Superior temporal gyrus (tissue), 1 donor: ENCODE data around the gene IL11RA.
A peak's percentile ranks its signal among the peaks of the same experiment; 100 is the strongest.

Experiments
- DNase-seq: peaks from one replicate; pipeline ENCODE4 v3.0.0-alpha.2; 2016; ENCODE audit errors: extremely low spot score

The IL11RA gene

DNA sequence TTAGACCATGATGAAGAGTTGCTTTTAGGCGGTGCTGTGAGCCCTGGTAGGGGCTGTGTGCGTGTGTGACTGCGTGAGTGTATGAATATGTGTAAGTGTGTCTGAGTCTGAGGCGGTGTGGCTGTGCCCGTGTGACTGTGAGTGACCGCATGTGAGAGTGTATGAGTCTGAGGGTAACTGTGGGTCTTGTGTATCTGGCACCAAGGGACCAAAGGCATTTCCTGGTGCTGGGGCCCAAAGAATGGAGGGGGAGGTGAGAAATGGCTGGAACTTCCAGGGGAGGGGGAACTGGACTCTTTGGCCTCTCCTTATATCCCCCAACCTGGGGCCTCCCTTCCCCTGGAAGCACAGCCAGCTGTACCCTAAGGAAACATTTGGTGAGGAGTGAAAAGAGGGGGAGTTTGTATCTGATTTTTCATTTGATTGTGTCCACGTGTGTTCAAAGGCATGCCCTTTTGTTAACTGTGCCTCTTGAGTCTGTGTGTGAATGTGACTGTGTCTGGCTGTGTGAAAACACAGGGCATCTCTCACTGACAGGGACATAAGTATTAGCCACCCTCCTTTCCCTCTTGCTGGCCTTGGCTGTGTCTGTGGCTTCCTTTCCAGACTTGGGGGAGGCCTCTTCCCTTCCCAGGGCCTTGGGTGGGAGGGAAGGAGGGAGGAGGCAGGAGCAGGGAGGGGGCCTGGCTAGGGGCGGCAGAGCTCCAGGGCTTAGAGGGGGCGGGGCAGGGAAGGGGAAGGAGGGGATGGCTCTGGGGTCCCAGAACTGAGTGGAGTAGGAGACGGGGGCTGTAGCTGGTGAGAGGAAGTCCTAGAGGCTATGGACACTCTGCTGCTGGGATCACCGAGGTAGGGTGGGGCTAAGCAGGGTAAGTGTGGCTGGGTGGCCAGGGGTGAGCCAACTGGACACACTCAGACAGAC is 1.4 kb downstream of the IL11RA start:
- DNase-seq, result no peak

- DNase-seq, result peak; percentile 71
Observed at GRCh38 chr9:34654323-34655051, 2.5 kb downstream of the IL11RA start.

GRCh38 chr9:34655394-34655793 is 3.4 kb downstream of the IL11RA start:
- DNase-seq, result no peak

- no peak for DNase-seq
Observed at GRCh38 chr9:34656992-34657391, 5.0 kb downstream of the IL11RA start.

GRCh38 chr9:34658461-34658860 is 6.5 kb downstream of the IL11RA start:
- no peak for DNase-seq

GRCh38 chr9:34659592-34660253 is 7.7 kb downstream of the IL11RA start:
- DNase-seq, result no peak

GRCh38 chr9:34662526-34663302 is 10.7 kb downstream of the IL11RA start, which contains the start of gene CCL27:
TSS of gene CCL27 (minus strand) at chr9:34662657. CDS start at chr9:34662633, 24 bp downstream.
- no peak for DNase-seq

DNA sequence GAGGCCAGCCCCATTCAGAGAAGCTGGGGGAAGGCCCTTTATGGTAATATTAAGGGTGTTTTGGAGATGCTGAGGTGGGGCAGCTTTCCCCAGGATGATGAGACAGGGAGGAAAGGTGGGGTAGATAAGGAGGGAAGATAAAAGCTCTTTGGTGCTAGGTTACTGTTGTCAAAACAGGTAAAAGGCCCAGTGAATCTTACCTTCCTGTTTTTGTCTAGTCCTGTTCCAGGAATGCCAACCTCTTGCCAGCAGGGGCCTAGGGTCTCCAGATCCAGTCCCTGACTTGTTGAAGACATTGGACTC is 11.3 kb downstream of the IL11RA start:
- DNase-seq, result no peak

- DNase-seq, result peak; percentile 80
Observed at GRCh38 chr9:34664281-34665066, 12.5 kb downstream of the IL11RA start.

DNA sequence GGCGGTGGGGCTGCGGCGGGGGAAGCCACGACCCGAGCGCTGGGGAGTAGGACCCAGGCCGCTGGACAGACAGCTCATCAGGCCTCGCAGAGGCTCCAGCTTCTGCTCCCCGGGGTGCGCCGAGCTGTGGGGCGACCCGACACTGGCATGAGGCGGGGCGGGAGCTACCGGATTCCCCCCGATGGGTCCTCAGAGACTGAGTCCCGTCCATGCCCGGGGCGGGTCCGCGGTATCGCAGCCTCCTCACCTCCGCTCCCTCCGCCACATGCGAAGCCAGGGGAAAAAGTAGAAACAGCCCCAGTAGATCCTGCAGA is 13.0 kb downstream of the IL11RA start:
- DNase-seq, result no peak

GRCh38 chr9:34665381-34666250 is 13.6 kb downstream of the IL11RA start:
- peak; percentile 97 for DNase-seq

GRCh38 chr9:34669809-34670562 is 18.0 kb downstream of the IL11RA start:
- DNase-seq, result no peak

DNA sequence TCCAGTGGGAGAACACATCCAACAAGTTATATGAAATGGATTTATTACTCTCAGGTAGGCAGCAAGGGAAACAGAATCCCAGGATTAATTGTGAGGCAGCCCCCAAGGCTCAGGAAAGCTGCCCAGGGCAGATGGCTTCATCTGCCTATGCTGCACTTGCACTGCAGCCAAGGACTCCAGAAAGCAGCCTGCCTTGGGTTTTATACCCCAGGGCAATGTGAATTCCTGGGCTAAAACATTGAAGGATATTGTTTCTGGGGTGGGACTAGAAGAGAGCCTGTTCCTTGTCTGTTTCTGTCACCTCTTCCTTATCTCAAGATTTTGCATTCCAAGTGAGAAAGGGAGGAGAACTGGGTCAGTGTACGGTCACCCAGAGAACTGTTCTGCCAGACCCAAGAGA is 19.3 kb downstream of the IL11RA start:
- DNase-seq, result no peak

DNA sequence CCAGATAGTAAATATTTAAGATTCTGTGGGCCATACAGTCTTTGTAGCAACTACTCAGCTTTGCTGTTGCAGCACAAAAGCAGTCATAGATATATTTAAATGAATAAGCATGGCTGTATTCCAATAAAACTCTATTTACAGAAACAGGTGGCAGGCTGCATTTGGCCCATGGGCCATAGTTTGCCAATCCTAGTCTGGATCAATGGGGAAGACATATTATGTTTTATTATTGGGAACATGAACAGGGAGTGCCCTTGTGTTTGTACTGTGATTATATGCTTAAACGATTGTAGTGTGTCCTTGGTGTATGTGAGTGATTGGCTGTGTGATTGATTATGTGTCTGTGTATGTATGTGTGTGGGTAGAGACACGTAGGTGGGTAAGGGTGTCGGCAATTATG is 22.5 kb downstream of the IL11RA start:
- DNase-seq, result no peak

DNA sequence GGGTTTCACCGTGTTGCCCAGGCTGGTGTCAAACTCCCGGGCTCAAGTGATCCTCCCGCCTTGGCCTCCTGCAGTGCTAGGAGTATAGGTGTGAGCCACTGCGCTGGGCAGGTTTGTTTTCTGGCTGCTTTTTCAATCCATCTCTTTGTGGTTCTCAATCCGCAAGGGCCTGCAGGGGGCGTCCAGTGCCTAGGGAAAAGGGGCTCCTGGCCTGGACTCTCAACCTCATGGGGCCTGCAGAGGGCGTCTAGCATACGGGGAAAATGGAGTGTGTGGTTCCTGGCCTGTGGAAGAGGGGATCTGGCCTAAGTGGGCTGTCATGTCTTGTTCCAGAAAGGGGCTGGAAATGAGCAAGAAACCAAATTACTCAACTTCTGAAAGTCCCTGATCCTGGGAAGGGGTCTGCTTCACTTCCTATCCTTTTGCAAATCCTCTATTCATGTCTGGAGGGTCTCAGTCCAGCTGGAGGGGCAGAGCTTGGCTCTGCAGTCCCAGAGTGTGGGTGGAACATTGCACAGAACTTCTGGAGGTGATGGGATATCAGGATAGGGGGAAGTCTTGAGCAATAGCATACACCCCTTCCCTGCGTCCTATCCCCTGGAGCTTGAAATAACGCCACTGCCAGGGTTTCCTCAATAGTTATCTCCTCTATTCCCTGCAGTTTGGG is 23.2 kb downstream of the IL11RA start:
- peak; percentile 17 for DNase-seq

DNA sequence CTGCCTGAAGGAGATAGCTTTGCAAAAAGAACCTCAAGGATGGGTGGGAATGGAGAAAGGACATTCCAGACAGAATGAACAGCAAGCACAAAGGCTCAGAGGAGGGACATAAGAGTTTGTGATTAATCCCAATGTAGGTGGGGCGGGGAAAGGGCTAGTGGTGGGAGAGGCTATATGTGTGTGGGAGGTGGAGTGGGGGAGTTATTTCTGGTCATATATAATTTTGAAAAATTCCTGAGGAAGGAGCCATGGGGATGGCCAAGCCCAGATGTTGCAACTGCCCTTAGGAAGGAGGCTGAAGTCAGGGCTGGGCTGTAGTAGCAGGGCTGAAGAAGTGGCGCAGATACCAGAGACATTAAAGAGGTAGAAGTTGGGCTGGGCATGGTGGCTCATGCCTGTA is 23.9 kb downstream of the IL11RA start:
- DNase-seq, result no peak

- no peak for DNase-seq
Observed at GRCh38 chr9:34684145-34684544, 32.2 kb downstream of the IL11RA start.

DNA sequence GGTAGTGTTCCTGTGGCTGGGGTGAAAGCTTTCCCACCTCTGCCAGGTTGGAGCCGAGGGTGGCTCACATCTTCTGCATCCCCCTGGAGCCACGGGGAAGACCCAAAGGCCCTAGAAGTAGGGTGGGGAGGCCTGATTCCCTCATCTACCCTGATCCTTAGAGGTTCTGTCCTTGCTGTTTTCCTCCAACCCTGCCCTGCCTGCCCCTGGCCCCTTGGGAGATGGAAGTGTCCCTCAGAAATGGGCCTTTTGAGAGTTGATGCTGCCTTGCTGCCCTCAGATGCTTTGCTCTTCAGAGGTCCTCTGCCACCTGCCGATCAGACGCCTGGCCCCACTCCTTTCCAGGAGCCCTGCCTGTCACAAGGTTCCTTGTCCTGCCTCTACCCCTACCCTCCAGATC is 32.8 kb downstream of the IL11RA start:
- DNase-seq, result no peak

DNA sequence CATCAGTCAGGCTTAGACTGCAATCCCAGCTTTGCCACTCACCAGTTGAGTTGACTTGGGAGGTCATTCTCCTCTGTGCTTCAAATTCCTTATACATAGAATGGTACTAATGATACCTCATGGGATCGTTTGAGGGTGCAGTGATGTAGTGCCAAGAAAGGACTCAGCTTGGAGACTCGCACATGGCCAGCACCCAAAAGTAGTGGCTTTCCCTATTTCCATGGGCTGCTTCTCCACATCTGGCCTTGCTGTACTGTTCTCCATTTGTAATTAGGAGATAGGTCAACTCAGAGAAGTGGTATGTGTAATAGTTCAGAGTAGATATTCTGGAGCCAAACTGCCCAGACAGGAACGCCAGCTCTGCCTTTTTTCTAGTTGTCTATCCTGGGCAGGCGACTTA is 33.6 kb downstream of the IL11RA start:
- no peak for DNase-seq
